ENCODE results near the gene RCC1. TPM values are rescaled to one million over a fixed set of nuclear protein-coding genes. Genes with fewer than 3 reads are reported as not detected.
"Not testable (repeated sequence)": the region's sequence is repeated elsewhere in the genome, so short reads cannot be mapped to it uniquely, and the experiment has no call there.

Gene RCC1
- total and polyA plus RNA-seq, 2 experiments from 2014 or later = 15.7 to 37.3 TPM

GRCh38 chr1:28565040-28565439 lies 59.2 kb downstream of the RCC1 start:
- Histone ChIP-seq H3K27ac (no peak overlapping the region), H3K36me3 (replicated peaks; ENCODE audit: insufficient read depth, low read depth) (no peaks in the 10 kb centered on the region), H4K20me1 (ENCODE audit: insufficient read depth, poor library complexity, severe bottlenecking) (no peaks in the 10 kb centered on the region), H3K4me2 (no peak overlapping the region), H3K27me3 (no peaks in the 10 kb centered on the region), H2AFZ (no peak overlapping the region), H3K9me2 (replicated peaks; ENCODE audit: insufficient read depth) (no peaks in the 10 kb centered on the region), H3K4me3 (no peak overlapping the region), H3K79me2 (no peaks in the 10 kb centered on the region), H3K9me3 (ENCODE audit: low read depth) (no peaks in the 10 kb centered on the region), H3K4me1 (ENCODE audit: insufficient read depth) (no peaks in the 10 kb centered on the region)
- DNase-seq (ENCODE audit: low spot score) = no peak
- TF ChIP-seq EZH2 (IDR thresholded peaks at IDR 0.05; ENCODE audit: borderline replicate concordance) = no peak
- TF ChIP-seq, protein P1, sequence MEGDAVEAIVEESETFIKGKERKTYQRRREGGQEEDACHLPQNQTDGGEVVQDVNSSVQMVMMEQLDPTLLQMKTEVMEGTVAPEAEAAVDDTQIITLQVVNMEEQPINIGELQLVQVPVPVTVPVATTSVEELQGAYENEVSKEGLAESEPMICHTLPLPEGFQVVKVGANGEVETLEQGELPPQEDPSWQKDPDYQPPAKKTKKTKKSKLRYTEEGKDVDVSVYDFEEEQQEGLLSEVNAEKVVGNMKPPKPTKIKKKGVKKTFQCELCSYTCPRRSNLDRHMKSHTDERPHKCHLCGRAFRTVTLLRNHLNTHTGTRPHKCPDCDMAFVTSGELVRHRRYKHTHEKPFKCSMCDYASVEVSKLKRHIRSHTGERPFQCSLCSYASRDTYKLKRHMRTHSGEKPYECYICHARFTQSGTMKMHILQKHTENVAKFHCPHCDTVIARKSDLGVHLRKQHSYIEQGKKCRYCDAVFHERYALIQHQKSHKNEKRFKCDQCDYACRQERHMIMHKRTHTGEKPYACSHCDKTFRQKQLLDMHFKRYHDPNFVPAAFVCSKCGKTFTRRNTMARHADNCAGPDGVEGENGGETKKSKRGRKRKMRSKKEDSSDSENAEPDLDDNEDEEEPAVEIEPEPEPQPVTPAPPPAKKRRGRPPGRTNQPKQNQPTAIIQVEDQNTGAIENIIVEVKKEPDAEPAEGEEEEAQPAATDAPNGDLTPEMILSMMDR (IDR thresholded peaks at IDR 0.05; ENCODE audit: poor library complexity) = no peak
- TF ChIP-seq EZH2phosphoT487 (IDR thresholded peaks at IDR 0.05; ENCODE audit: low read depth, severe bottlenecking, unreplicated experiment) = no peak
- WGBS (ENCODE audit: low lambda C conversion rate, missing lambda C conversion rate) = 99% methylated on average over 7 of the region's 7 CpGs

DNA sequence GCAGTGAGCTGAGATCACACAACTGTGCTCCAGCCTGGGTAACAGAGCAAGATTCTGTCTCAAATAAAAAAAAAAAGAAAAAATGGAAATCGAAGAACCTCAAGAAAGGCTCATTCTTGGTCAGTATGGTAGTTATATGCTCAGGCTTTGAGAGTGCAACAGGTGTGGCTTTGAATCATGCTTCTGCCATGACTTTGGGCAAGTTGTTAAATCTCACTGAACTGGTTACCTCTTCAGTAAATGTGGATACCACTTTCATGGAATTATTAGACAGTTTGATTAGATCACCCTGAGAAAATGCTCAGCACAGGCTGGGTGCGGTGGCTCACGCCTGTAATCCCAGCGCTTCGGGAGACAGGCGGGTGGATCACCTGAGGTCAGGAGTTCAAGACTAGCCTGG lies 59.9 kb downstream of the RCC1 start:
- Histone ChIP-seq H3K27ac (no peak overlapping the region), H3K79me2 (no peaks in the 10 kb centered on the region), H3K4me2 (no peak overlapping the region), H3K9me3 (ENCODE audit: low read depth) (no peaks in the 10 kb centered on the region), H3K4me3 (no peak overlapping the region), H3K4me1 (ENCODE audit: insufficient read depth) (no peaks in the 10 kb centered on the region), H3K36me3 (replicated peaks; ENCODE audit: insufficient read depth, low read depth) (no peaks in the 10 kb centered on the region), H3K27me3 (no peaks in the 10 kb centered on the region), H3K9me2 (replicated peaks; ENCODE audit: insufficient read depth) (no peaks in the 10 kb centered on the region), H4K20me1 (ENCODE audit: insufficient read depth, poor library complexity, severe bottlenecking) (no peaks in the 10 kb centered on the region), H2AFZ (no peak overlapping the region)
- TF ChIP-seq EZH2 (IDR thresholded peaks at IDR 0.05; ENCODE audit: borderline replicate concordance) (no peak), EZH2phosphoT487 (IDR thresholded peaks at IDR 0.05; ENCODE audit: low read depth, severe bottlenecking, unreplicated experiment) (no peak)
- TF ChIP-seq, protein P1 (IDR thresholded peaks at IDR 0.05; ENCODE audit: poor library complexity) = no peak
- no peak for DNase-seq (ENCODE audit: low spot score)
- WGBS (ENCODE audit: low lambda C conversion rate, missing lambda C conversion rate) = 95% methylated on average over 6 of the region's 6 CpGs

GRCh38 chr1:28566931-28567330 lies 61.1 kb downstream of the RCC1 start:
- Histone ChIP-seq H3K4me1 (ENCODE audit: insufficient read depth) (no peaks in the 10 kb centered on the region), H4K20me1 (ENCODE audit: insufficient read depth, poor library complexity, severe bottlenecking) (no peaks in the 10 kb centered on the region), H3K27ac (no peak overlapping the region), H3K27me3 (no peaks in the 10 kb centered on the region), H3K4me3 (no peak overlapping the region), H2AFZ (no peak overlapping the region), H3K9me3 (ENCODE audit: low read depth) (no peaks in the 10 kb centered on the region), H3K36me3 (replicated peaks; ENCODE audit: insufficient read depth, low read depth) (no peaks in the 10 kb centered on the region), H3K4me2 (no peak overlapping the region), H3K79me2 (no peaks in the 10 kb centered on the region), H3K9me2 (replicated peaks; ENCODE audit: insufficient read depth) (no peaks in the 10 kb centered on the region)
- TF ChIP-seq, protein P1 (IDR thresholded peaks at IDR 0.05; ENCODE audit: poor library complexity) = no peak
- TF ChIP-seq EZH2phosphoT487 (IDR thresholded peaks at IDR 0.05; ENCODE audit: low read depth, severe bottlenecking, unreplicated experiment) = no peak
- TF ChIP-seq EZH2 (IDR thresholded peaks at IDR 0.05; ENCODE audit: borderline replicate concordance) = no peak
- no peak for DNase-seq (ENCODE audit: low spot score)
- WGBS (ENCODE audit: low lambda C conversion rate, missing lambda C conversion rate) = 95% methylated on average over 2 of the region's 2 CpGs

GRCh38 chr1:28571911-28572310 lies 66.1 kb downstream of the RCC1 start:
- no peaks in the 10 kb centered on the region for H3K36me3 ChIP-seq (replicated peaks; ENCODE audit: insufficient read depth, low read depth)
- WGBS (ENCODE audit: low lambda C conversion rate, missing lambda C conversion rate) = 95% methylated on average over 4 of the region's 4 CpGs
- TF ChIP-seq EZH2 (IDR thresholded peaks at IDR 0.05; ENCODE audit: borderline replicate concordance) (no peak), EZH2phosphoT487 (IDR thresholded peaks at IDR 0.05; ENCODE audit: low read depth, severe bottlenecking, unreplicated experiment) (no peak)
- TF ChIP-seq, protein P1 (IDR thresholded peaks at IDR 0.05; ENCODE audit: poor library complexity) = no peak
- no peaks in the 10 kb centered on the region for H3K4me1 ChIP-seq (ENCODE audit: insufficient read depth)
- H3K4me3 ChIP-seq = no peak overlapping the region
- no peaks in the 10 kb centered on the region for H3K9me3 ChIP-seq (ENCODE audit: low read depth)
- no peaks in the 10 kb centered on the region for H3K9me2 ChIP-seq (replicated peaks; ENCODE audit: insufficient read depth)
- no peak for DNase-seq (ENCODE audit: low spot score)
- no peak overlapping the region for H3K27ac ChIP-seq
- no peaks in the 10 kb centered on the region for H3K27me3 ChIP-seq
- H3K4me2 ChIP-seq = no peak overlapping the region
- no peak overlapping the region for H2AFZ ChIP-seq
- H3K79me2 ChIP-seq = no peaks in the 10 kb centered on the region
- H4K20me1 ChIP-seq (ENCODE audit: insufficient read depth, poor library complexity, severe bottlenecking) = no peaks in the 10 kb centered on the region

DNA sequence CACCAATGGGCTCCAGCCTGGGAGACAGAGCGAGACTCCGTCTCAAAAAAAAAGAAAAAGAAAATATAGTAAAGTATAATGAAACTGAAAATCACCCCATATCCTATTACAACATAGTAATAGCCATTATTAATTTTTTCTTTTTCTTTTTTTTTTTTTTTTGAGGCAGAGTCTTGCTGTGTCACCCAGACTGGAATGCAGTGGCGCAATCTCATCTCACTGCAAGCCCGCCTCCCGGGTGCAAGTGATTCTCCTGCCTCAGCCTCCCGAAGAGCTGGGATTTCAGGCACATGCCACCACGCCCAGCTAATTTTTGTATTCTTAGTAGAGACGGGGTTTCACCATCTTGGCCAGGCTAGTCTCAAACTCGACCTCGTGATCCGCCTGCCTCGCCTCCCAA lies 67.0 kb downstream of the RCC1 start:
- H3K4me2 ChIP-seq; H3K4me1 ChIP-seq (ENCODE audit: insufficient read depth); H3K9me2 ChIP-seq (replicated peaks; ENCODE audit: insufficient read depth); H3K9me3 ChIP-seq (ENCODE audit: low read depth); H3K36me3 ChIP-seq (replicated peaks; ENCODE audit: insufficient read depth, low read depth); H4K20me1 ChIP-seq (ENCODE audit: insufficient read depth, poor library complexity, severe bottlenecking); H2AFZ ChIP-seq; H3K79me2 ChIP-seq; DNase-seq (ENCODE audit: low spot score); H3K27ac ChIP-seq; H3K4me3 ChIP-seq; H3K27me3 ChIP-seq: not testable (repeated sequence)
- 94% methylated on average over 12 of the region's 12 CpGs for WGBS (ENCODE audit: low lambda C conversion rate, missing lambda C conversion rate)
